IMR-90 (cell line): Measurements from ENCODE around the gene OR10D3. TPM values are rescaled to one million over a fixed set of nuclear protein-coding genes. Genes with fewer than 3 reads are reported as not detected.

Experiments used
- ATAC-seq: fragments of 200-7000 bp; cut with Tn5 transposase; 2 replicates; pipeline ENCODE4 v1.9.1; 2020; ENCODE audit warnings: low read depth, mild to moderate bottlenecking, moderate library complexity
- BruUV-seq: library from RNA; stranded (reverse); fragments of 400-500 nt; replicated peaks from 2 replicates; lab custom pipeline; 2021; lab: Mats Ljungman, UMichigan
- CTCF ChIA-PET: fragments of 300-600 bp; formaldehyde crosslinking; extraction: SDS; loops from one replicate; lab custom pipeline; 2021; ENCODE audit warnings: antibody characterized with exemption; lab: Yijun Ruan, JAX
- POLR2A ChIA-PET: fragments of 300-600 bp; sonication (Branson Sonifier 250); formaldehyde crosslinking; loops from one replicate; lab custom pipeline; 2022; ENCODE audit warnings: antibody characterized with exemption; ENCODE audit not compliant: unreplicated experiment; lab: Charles Lee
- DNase-seq: peaks from one replicate; pipeline ENCODE4 v3.0.0; 2013
- H2AFZ ChIP-seq: replicated peaks from 2 replicates; pipeline ENCODE3; 2013; ENCODE audit warnings: low read length, mild to moderate bottlenecking; ENCODE audit not compliant: poor library complexity
- H2AK5ac ChIP-seq: 2 replicates; pipeline ENCODE4 v1.6.1; 2013; ENCODE audit warnings: low read depth, low read length, inconsistent platforms
- H2AK9ac ChIP-seq: replicated peaks from 2 replicates; pipeline ENCODE3; 2013; ENCODE audit warnings: mild to moderate bottlenecking, low read depth, low read length, moderate library complexity; ENCODE audit not compliant: poor library complexity
- H2BK120ac ChIP-seq: 2 replicates; pipeline ENCODE4 v1.6.1; 2013; ENCODE audit warnings: low read depth, low read length, inconsistent platforms
- H2BK15ac ChIP-seq: 3 replicates; pipeline ENCODE4 v1.6.1; 2013; ENCODE audit warnings: low read depth, low read length, inconsistent platforms
- H2BK20ac ChIP-seq: 2 replicates; pipeline ENCODE4 v1.6.1; 2013; ENCODE audit warnings: low read depth, mild to moderate bottlenecking, inconsistent platforms, low read length, moderate library complexity
- H2BK5ac ChIP-seq: 2 replicates; pipeline ENCODE4 v1.6.1; 2013; ENCODE audit warnings: mild to moderate bottlenecking, low read depth, low read length, inconsistent platforms; ENCODE audit not compliant: poor library complexity, severe bottlenecking
- H3K14ac ChIP-seq: replicated peaks from 2 replicates; pipeline ENCODE4 v1.6.1; 2013; ENCODE audit warnings: low read depth, low read length, inconsistent platforms
- H3K18ac ChIP-seq: 2 replicates; pipeline ENCODE4 v1.6.1; 2013; ENCODE audit warnings: low read depth, low read length, control low read depth
- H3K23ac ChIP-seq: 2 replicates; pipeline ENCODE4 v1.6.1; 2013; ENCODE audit warnings: low read depth, low read length, inconsistent platforms
- H3K27ac ChIP-seq: 2 replicates; pipeline ENCODE4 v1.5.1; 2013; ENCODE audit warnings: mild to moderate bottlenecking, control low read depth, low read length; ENCODE audit not compliant: insufficient read depth
- H3K27me3 ChIP-seq: 2 replicates; pipeline ENCODE4 v1.6.1; 2013; ENCODE audit warnings: low read length; ENCODE audit not compliant: control insufficient read depth, insufficient read depth
- H3K36me3 ChIP-seq: 2 replicates; pipeline ENCODE4 v1.6.1; 2013; ENCODE audit warnings: low read length, mixed read lengths; ENCODE audit not compliant: control insufficient read depth, insufficient read depth
- H3K4ac ChIP-seq: 2 replicates; pipeline ENCODE4 v1.6.1; 2013; ENCODE audit warnings: low read depth, low read length, inconsistent platforms
- H3K4me1 ChIP-seq: 2 replicates; pipeline ENCODE4 v1.6.1; 2013; ENCODE audit warnings: low read length, mixed read lengths; ENCODE audit not compliant: control insufficient read depth, insufficient read depth
- H3K4me2 ChIP-seq: 2 replicates; pipeline ENCODE4 v1.6.1; 2013; ENCODE audit warnings: low read depth, mild to moderate bottlenecking, control low read depth, low read length, moderate library complexity
- H3K4me3 ChIP-seq: 2 replicates; pipeline ENCODE4 v1.5.1; 2013; ENCODE audit warnings: low read depth, mild to moderate bottlenecking, control low read depth, low read length, moderate library complexity; ENCODE audit not compliant: insufficient read depth
- H3K56ac ChIP-seq: 2 replicates; pipeline ENCODE4 v1.6.1; 2013; ENCODE audit warnings: low read length, inconsistent platforms; ENCODE audit not compliant: insufficient read depth; ENCODE audit errors: extremely low read depth
- H3K79me1 ChIP-seq, 2 experiments: 2 replicates each; pipeline ENCODE4 v1.6.1; 2013; ENCODE audit warnings: low read length in 2 of 2, inconsistent platforms in 1 of 2, low read depth in 1 of 2
- H3K9ac ChIP-seq: 2 replicates; pipeline ENCODE4 v1.6.1; 2013; ENCODE audit warnings: low read depth, low read length, control low read depth
- H3K9me1 ChIP-seq: 2 replicates; pipeline ENCODE4 v1.6.1; 2013; ENCODE audit warnings: low read length, inconsistent platforms; ENCODE audit not compliant: insufficient read depth
- H3K9me3 ChIP-seq: 2 replicates; pipeline ENCODE4 v1.6.1; 2013; ENCODE audit warnings: low read length; ENCODE audit not compliant: control insufficient read depth, insufficient read depth
- H4K20me1 ChIP-seq: 2 replicates; pipeline ENCODE4 v1.6.1; 2013; ENCODE audit warnings: low read length, inconsistent platforms; ENCODE audit not compliant: insufficient read depth
- H4K5ac ChIP-seq: 2 replicates; pipeline ENCODE4 v1.6.1; 2013; ENCODE audit warnings: mild to moderate bottlenecking, low read depth, low read length, control low read depth
- H4K8ac ChIP-seq, 2 experiments: 2 replicates each; pipeline ENCODE4 v1.6.1; 2013; ENCODE audit warnings: low read depth in 2 of 2, low read length in 2 of 2, control low read depth in 1 of 2, inconsistent platforms in 1 of 2
- H4K91ac ChIP-seq: 2 replicates; pipeline ENCODE4 v1.6.1; 2013; ENCODE audit warnings: low read depth, low read length, inconsistent platforms; ENCODE audit not compliant: insufficient read depth
- BHLHE40 ChIP-seq: fragments of 150-350 bp; IDR thresholded peaks from 2 replicates; pipeline ENCODE4 v1.6.1; 2016; ENCODE audit warnings: mild to moderate bottlenecking, low read depth, low read length
- CEBPB ChIP-seq: IDR thresholded peaks from 2 replicates; pipeline ENCODE4 v1.6.1; 2012; ENCODE audit warnings: low read depth, low read length, improper control_type of control experiment
- CHD1 ChIP-seq: IDR thresholded peaks from 2 replicates; pipeline ENCODE4 v1.6.1; 2012; ENCODE audit warnings: low read depth, low read length, improper control_type of control experiment
- MAFK ChIP-seq: IDR thresholded peaks from 2 replicates; pipeline ENCODE4 v1.6.1; 2012; ENCODE audit warnings: low read depth, low read length, improper control_type of control experiment
- MAZ ChIP-seq: IDR thresholded peaks from 2 replicates; pipeline ENCODE4 v1.6.1; 2012; ENCODE audit warnings: low read depth, mild to moderate bottlenecking, low read length, improper control_type of control experiment, moderate library complexity, borderline replicate concordance
- NFE2L2 ChIP-seq: fragments of 150-350 bp; IDR thresholded peaks from 2 replicates; pipeline ENCODE4 v1.6.1; 2016; ENCODE audit warnings: low read depth, mild to moderate bottlenecking, low read length
- RAD21 ChIP-seq: IDR thresholded peaks from 2 replicates; pipeline ENCODE4 v1.6.1; 2012; ENCODE audit warnings: low read length, improper control_type of control experiment
- RCOR1 ChIP-seq: IDR thresholded peaks from 2 replicates; pipeline ENCODE4 v1.6.1; 2012; ENCODE audit warnings: mild to moderate bottlenecking, low read length, improper control_type of control experiment; ENCODE audit not compliant: insufficient replicate concordance
- RFX5 ChIP-seq: IDR thresholded peaks from 2 replicates; pipeline ENCODE4 v1.8.0; 2012; ENCODE audit warnings: low read depth, mild to moderate bottlenecking, low read length, moderate library complexity
- SMC3 ChIP-seq: fragments of 150-350 bp; IDR thresholded peaks from 2 replicates; pipeline ENCODE4 v1.6.1; 2016; ENCODE audit warnings: low read depth, mild to moderate bottlenecking, antibody characterized with exemption, low read length, moderate library complexity
- whole genome bisulfite sequencing, 2 experiments: methylation state at CpG; one replicate each; pipeline versions ENCODE4 v1.1.5 to v1.1.7; 2013; ENCODE audit warnings: missing lambda C conversion rate in 2 of 2; ENCODE audit not compliant: insufficient read length in 1 of 2; ENCODE audit errors: extremely low coverage in 2 of 2; 5-methylcytosine and 5-hydroxymethylcytosine counted together
- dilution Hi-C: fragments of 300-500 bp; cut with HindIII; formaldehyde crosslinking; loops from one replicate; pipeline ENCODE4 v1.14.3; 2018; ENCODE audit warnings: low sequenced_read_pairs; ENCODE audit not compliant: unreplicated experiment
- in situ Hi-C: fragments of 300-500 bp; cut with MboI; formaldehyde crosslinking; loops from 3 replicates; pipeline ENCODE4 v1.14.3; 2019; ENCODE audit warnings: low sequenced_read_pairs, inconsistent platforms, mixed read lengths
- intact Hi-C: fragments of 100-400 bp; cut with micrococcal nuclease; formaldehyde crosslinking; loops from 2 replicates; pipeline ENCODE4 v1.10.0; 2022
- polyA plus RNA-seq, 3 experiments: library from polyadenylated mRNA; depleted of rRNA; stranded (reverse); fragments of >200 nt; gene quantifications; 2 replicates each; pipeline ENCODE4 v1.2.3, GENCODE V29; 2012; ENCODE audit warnings: low replicate concordance in 1 of 3
- total RNA-seq: library from RNA; depleted of rRNA; stranded (reverse); fragments of >200 nt; gene quantifications from 2 replicates; pipeline ENCODE4 v1.2.3, GENCODE V29; 2012
- TF ChIP-seq, protein P1 (sequence below): fragments of 150-350 bp; IDR thresholded peaks from 2 replicates; pipeline ENCODE4 v1.6.1; 2017; ENCODE audit warnings: mild to moderate bottlenecking, antibody characterized with exemption, low read length, low read depth
- TF ChIP-seq, protein P2 (sequence below): fragments of 150-350 bp; IDR thresholded peaks from 2 replicates; pipeline ENCODE4 v1.6.1; 2016; ENCODE audit warnings: low read depth, mild to moderate bottlenecking, low read length, moderate library complexity, borderline replicate concordance

OR10D3 gene
- total and polyA plus RNA-seq, 2 of the 4 experiments (the other 2 are of a cell fraction) = not detected

DNA sequence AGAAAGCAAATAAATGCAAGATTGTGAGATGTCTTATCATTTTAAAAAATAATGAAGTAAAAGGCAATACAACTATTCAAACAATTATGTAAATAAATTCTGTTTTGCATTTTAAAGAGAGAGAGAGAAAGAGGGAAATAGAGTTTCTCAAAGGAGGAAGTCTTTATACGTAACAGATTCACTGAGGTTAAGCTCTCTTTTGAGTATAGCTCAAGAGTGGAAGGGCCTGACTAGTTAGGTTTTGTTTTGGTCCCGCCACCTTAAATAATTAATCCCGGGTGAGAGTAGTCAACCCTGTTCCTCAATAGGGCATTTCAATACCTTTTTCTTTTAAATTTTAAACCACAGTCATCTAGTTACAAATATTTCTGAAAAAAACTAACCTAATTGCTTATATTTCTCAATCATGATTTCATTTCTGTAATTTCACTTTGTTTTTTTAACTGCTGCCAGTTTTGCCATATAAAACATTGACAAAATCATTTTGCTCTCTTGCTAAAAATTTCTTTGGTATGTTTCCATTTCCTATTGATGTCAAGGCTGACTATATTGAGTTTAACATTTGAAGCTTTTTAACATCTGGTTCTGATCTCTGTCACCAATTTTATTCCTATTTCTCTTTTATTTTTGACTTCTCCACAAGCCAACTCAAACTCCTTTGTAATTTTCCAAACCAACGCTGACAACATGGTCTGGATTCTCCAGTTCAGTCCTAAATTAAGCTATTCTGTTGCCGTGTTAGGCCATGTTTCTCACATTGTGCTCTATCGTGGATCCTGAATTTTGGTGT lies 10.3 kb downstream of the OR10D3 start:
- Histone ChIP-seq H3K18ac (no peak overlapping the region), H3K9me1 (no peaks in the 10 kb centered on the region), H2AK5ac (no peak overlapping the region), H3K4me3 (no peak overlapping the region), H3K4me1 (no peaks in the 10 kb centered on the region), H4K91ac (no peak overlapping the region), H3K14ac (no peak overlapping the region), H3K79me1 (no peaks in the 10 kb centered on the region), H2BK5ac (no peak overlapping the region), H3K4me2 (no peak overlapping the region), H3K23ac (no peak overlapping the region), H3K27me3 (peaks cover 6% of the 10 kb centered on the region), H4K5ac (no peak overlapping the region), H3K4ac (no peak overlapping the region), H3K9me3 (no peaks in the 10 kb centered on the region), H4K20me1 (no peaks in the 10 kb centered on the region), H3K27ac (no peak overlapping the region), H3K56ac (no peak overlapping the region), H2BK15ac (no peak overlapping the region), H3K9ac (no peak overlapping the region), H3K36me3 (no peaks in the 10 kb centered on the region), H2BK20ac (no peak overlapping the region), H2AFZ (no peak overlapping the region), H2BK120ac (no peak overlapping the region), H4K8ac (no peak overlapping the region), H2AK9ac (no peak overlapping the region)
- WGBS, 2 experiments = no CpG with 5 or more reads among the region's 6 CpGs
- no peak for DNase-seq
- dilution Hi-C loops = no loop called here
- in situ Hi-C loops = no loop called here
- intact Hi-C loops = no loop called here
- POLR2A ChIA-PET = no interaction called here
- no peak for ATAC-seq
- TF ChIP-seq RFX5 = no peak
- TF ChIP-seq NFE2L2 = no peak
- no peak for TF ChIP-seq RCOR1
- TF ChIP-seq, protein P1, sequence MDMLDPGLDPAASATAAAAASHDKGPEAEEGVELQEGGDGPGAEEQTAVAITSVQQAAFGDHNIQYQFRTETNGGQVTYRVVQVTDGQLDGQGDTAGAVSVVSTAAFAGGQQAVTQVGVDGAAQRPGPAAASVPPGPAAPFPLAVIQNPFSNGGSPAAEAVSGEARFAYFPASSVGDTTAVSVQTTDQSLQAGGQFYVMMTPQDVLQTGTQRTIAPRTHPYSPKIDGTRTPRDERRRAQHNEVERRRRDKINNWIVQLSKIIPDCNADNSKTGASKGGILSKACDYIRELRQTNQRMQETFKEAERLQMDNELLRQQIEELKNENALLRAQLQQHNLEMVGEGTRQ = no peak
- TF ChIP-seq BHLHE40 = no peak
- TF ChIP-seq CHD1 = no peak
- no peak for TF ChIP-seq MAFK
- no peak for TF ChIP-seq RAD21
- no peak for TF ChIP-seq SMC3
- TF ChIP-seq MAZ = no peak
- TF ChIP-seq CEBPB = no peak
- TF ChIP-seq, protein P2, sequence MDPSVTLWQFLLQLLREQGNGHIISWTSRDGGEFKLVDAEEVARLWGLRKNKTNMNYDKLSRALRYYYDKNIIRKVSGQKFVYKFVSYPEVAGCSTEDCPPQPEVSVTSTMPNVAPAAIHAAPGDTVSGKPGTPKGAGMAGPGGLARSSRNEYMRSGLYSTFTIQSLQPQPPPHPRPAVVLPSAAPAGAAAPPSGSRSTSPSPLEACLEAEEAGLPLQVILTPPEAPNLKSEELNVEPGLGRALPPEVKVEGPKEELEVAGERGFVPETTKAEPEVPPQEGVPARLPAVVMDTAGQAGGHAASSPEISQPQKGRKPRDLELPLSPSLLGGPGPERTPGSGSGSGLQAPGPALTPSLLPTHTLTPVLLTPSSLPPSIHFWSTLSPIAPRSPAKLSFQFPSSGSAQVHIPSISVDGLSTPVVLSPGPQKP = no peak
- CTCF ChIA-PET = interaction anchor here (1.0 kb wide), 1 partner anchor 122 kb away, joined by 4 read pairs; no protein-coding TSS in a partner anchor
- no TSS peak for BruUV-seq
